Astrocyte (in vitro differentiated cells and primary cell): ENCODE results near the gene PPP1R12A. TPM values are rescaled to one million over a fixed set of nuclear protein-coding genes. Genes with fewer than 3 reads are reported as not detected.

Source experiments
- DNase-seq: peaks from one replicate; pipeline ENCODE4 v3.0.0-alpha.2; 2010; ENCODE audit warnings: low read depth
- FAIRE-seq: peaks from 2 replicates; lab custom pipeline; 2011; peaks lifted over from hg19 to GRCh38; lab: Jason Lieb, UNC
- H2AFZ ChIP-seq: 2 replicates; pipeline ENCODE4 v1.6.0; 2012; ENCODE audit warnings: low read depth, low read length, inconsistent platforms
- H3K27ac ChIP-seq: 2 replicates; pipeline ENCODE4 v1.5.1; 2011; ENCODE audit warnings: low read depth, low read length, inconsistent platforms
- H3K27me3 ChIP-seq: 2 replicates; pipeline ENCODE4 v1.6.0; 2011; ENCODE audit warnings: low read length, inconsistent platforms; ENCODE audit not compliant: insufficient read depth
- H3K36me3 ChIP-seq: 2 replicates; pipeline ENCODE4 v1.5.1; 2011; ENCODE audit warnings: low read length, inconsistent platforms; ENCODE audit not compliant: insufficient read depth
- H3K4me1 ChIP-seq: 2 replicates; pipeline ENCODE4 v1.5.1; 2011; ENCODE audit warnings: low read length, inconsistent platforms; ENCODE audit not compliant: insufficient read depth
- H3K4me2 ChIP-seq: 2 replicates; pipeline ENCODE4 v1.6.0; 2012; ENCODE audit warnings: low read length, inconsistent platforms
- H3K4me3 ChIP-seq: 2 replicates; pipeline ENCODE4 v1.5.1; 2011; ENCODE audit warnings: low read depth, mild to moderate bottlenecking, low read length, inconsistent platforms; ENCODE audit not compliant: insufficient read depth
- H3K79me2 ChIP-seq: 2 replicates; pipeline ENCODE4 v1.6.0; 2012; ENCODE audit warnings: mild to moderate bottlenecking, low read length, inconsistent platforms; ENCODE audit not compliant: insufficient read depth
- H3K9ac ChIP-seq: 2 replicates; pipeline ENCODE4 v1.6.0; 2012; ENCODE audit warnings: mild to moderate bottlenecking, low read length, inconsistent platforms
- H3K9me3 ChIP-seq: 2 replicates; pipeline ENCODE4 v1.5.1; 2012; ENCODE audit warnings: low read depth, mild to moderate bottlenecking, low read length, inconsistent platforms; ENCODE audit not compliant: insufficient read depth
- H4K20me1 ChIP-seq: 2 replicates; pipeline ENCODE4 v1.6.0; 2012; ENCODE audit warnings: low read length, inconsistent platforms; ENCODE audit not compliant: insufficient read depth
- H3K27ac Mint-ChIP-seq: one replicate; pipeline ENCODE4 v1.8.0; 2021; ENCODE audit warnings: mild to moderate bottlenecking, mixed read lengths; ENCODE audit not compliant: unreplicated experiment
- H3K27me3 Mint-ChIP-seq: one replicate; pipeline ENCODE4 v1.8.0; 2021; ENCODE audit warnings: low read depth, mixed read lengths; ENCODE audit not compliant: unreplicated experiment
- H3K36me3 Mint-ChIP-seq: one replicate; pipeline ENCODE4 v1.8.0; 2021; ENCODE audit warnings: low read depth, mixed read lengths; ENCODE audit not compliant: unreplicated experiment
- H3K4me1 Mint-ChIP-seq: one replicate; pipeline ENCODE4 v1.8.0; 2021; ENCODE audit warnings: low read depth, mixed read lengths; ENCODE audit not compliant: unreplicated experiment
- H3K4me3 Mint-ChIP-seq: one replicate; pipeline ENCODE4 v1.8.0; 2021; ENCODE audit warnings: mild to moderate bottlenecking, moderate library complexity, mixed read lengths; ENCODE audit not compliant: unreplicated experiment
- H3K9me3 Mint-ChIP-seq: one replicate; pipeline ENCODE4 v1.8.0; 2021; ENCODE audit warnings: mild to moderate bottlenecking, mixed read lengths; ENCODE audit not compliant: unreplicated experiment
- CTCF ChIP-seq: IDR thresholded peaks from 2 replicates; pipeline ENCODE4 v1.5.1; 2011; ENCODE audit warnings: low read depth, mild to moderate bottlenecking, inconsistent platforms, low read length, moderate library complexity; ENCODE audit not compliant: insufficient read depth
- EZH2 ChIP-seq: IDR thresholded peaks from 2 replicates; pipeline ENCODE4 v1.6.1; 2012; ENCODE audit warnings: mild to moderate bottlenecking, low read length, inconsistent platforms; ENCODE audit not compliant: insufficient read depth
- total RNA-seq: library from RNA; stranded (reverse); gene quantifications from 2 replicates; pipeline ENCODE4 v1.2.1, GENCODE V29; 2021

Gene PPP1R12A
- total RNA-seq, 1 donor from 2014 or later = 115 TPM

- no peaks in the 10 kb centered on the region for H3K36me3 Mint-ChIP-seq
- Histone ChIP-seq H3K79me2 (no peaks in the 10 kb centered on the region), H2AFZ (no peak overlapping the region), H4K20me1 (no peaks in the 10 kb centered on the region), H3K4me1 (no peaks in the 10 kb centered on the region), H3K4me3 (no peak overlapping the region), H3K9ac (no peak overlapping the region), H3K27ac (no peak overlapping the region), H3K27me3 (no peaks in the 10 kb centered on the region), H3K9me3 (peaks cover 7% of the 10 kb centered on the region), H3K4me2 (no peak overlapping the region), H3K36me3 (no peaks in the 10 kb centered on the region)
- no peaks in the 10 kb centered on the region for H3K27me3 Mint-ChIP-seq
- TF ChIP-seq EZH2 (no peak), CTCF (no peak)
- no peaks in the 10 kb centered on the region for H3K4me1 Mint-ChIP-seq
- no peak for FAIRE-seq
- H3K4me3 Mint-ChIP-seq = no peak overlapping the region
- no peak for DNase-seq
- H3K9me3 Mint-ChIP-seq = peaks cover 6% of the 10 kb centered on the region
- no peak overlapping the region for H3K27ac Mint-ChIP-seq
These were observed 19.2 kb upstream of the PPP1R12A start for GRCh38 chr12:79954037-79954610.

- Histone ChIP-seq H3K9ac (no peak overlapping the region), H3K4me1 (no peaks in the 10 kb centered on the region), H3K9me3 (no peaks in the 10 kb centered on the region), H3K4me3 (no peak overlapping the region), H2AFZ (no peak overlapping the region), H3K79me2 (no peaks in the 10 kb centered on the region), H3K27ac (no peak overlapping the region), H3K36me3 (no peaks in the 10 kb centered on the region), H3K27me3 (no peaks in the 10 kb centered on the region), H3K4me2 (no peak overlapping the region), H4K20me1 (no peaks in the 10 kb centered on the region)
- no peak for DNase-seq
- Mint-ChIP-seq H3K9me3 (no peaks in the 10 kb centered on the region), H3K4me3 (no peak overlapping the region), H3K4me1 (no peaks in the 10 kb centered on the region), H3K27me3 (no peaks in the 10 kb centered on the region), H3K27ac (no peak overlapping the region), H3K36me3 (no peaks in the 10 kb centered on the region)
- FAIRE-seq = no peak
- TF ChIP-seq EZH2 (no peak), CTCF (no peak)
These were observed 14.2 kb upstream of the PPP1R12A start for GRCh38 chr12:79949098-79949497.

GRCh38 chr12:79945433-79945832 lies 10.5 kb upstream of the PPP1R12A start:
- no peak overlapping the region for H3K4me3 Mint-ChIP-seq
- H3K27ac Mint-ChIP-seq = no peak overlapping the region
- Histone ChIP-seq H3K27me3 (no peaks in the 10 kb centered on the region), H3K9me3 (no peaks in the 10 kb centered on the region), H2AFZ (no peak overlapping the region), H3K4me2 (no peak overlapping the region), H3K36me3 (no peaks in the 10 kb centered on the region), H3K4me1 (no peaks in the 10 kb centered on the region), H3K9ac (no peak overlapping the region), H4K20me1 (no peaks in the 10 kb centered on the region), H3K4me3 (no peak overlapping the region), H3K79me2 (no peaks in the 10 kb centered on the region), H3K27ac (no peak overlapping the region)
- no peak for DNase-seq
- FAIRE-seq = no peak
- no peaks in the 10 kb centered on the region for H3K4me1 Mint-ChIP-seq
- H3K36me3 Mint-ChIP-seq = no peaks in the 10 kb centered on the region
- H3K27me3 Mint-ChIP-seq = no peaks in the 10 kb centered on the region
- no peaks in the 10 kb centered on the region for H3K9me3 Mint-ChIP-seq
- TF ChIP-seq EZH2 = no peak
- no peak for TF ChIP-seq CTCF
